Measurements from ENCODE around the gene TRERF1.

Gene TRERF1

DNA sequence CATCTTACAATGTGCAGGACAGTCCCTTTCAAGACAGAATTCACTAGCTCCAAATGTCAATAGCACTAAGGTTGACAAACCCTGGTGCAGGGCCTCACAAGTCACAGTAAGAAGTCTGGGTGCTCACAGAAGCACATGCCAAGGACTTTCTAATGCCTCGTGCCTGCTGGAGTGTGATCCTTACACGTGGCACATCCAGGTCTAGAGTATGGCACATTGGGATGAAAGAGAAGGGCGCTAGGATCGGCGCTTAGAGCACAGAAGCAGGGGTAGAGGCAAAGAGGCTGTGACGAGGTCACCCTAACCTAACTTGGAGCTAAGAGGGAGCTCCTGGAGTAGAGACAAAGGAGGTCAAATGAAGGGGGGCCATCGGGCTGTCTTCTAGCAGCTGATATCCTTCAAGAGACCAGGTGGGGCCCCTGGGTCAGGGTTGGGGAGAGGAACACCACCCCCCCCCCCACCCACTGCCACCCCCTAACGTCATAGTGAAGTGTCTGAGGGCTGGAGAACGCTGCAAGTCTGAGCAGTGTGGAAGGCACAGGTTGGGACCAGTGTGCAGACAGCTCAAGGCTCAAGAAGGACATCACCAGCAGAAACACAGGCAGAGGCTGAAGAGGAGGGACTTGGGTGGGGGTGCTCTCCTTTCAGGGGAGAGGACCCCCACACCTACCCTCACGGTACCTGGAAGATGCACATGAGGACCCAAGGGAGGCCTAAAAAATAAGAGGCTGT is 136.3 kb downstream of the TRERF1 start:
- H3K36me3 ChIP-seq (ENCODE audit: control insufficient read depth in 2 of 2, insufficient read depth in 2 of 2, low read length in 2 of 2) = no peaks in the 10 kb centered on the region
- no peak overlapping the region for H3K4me3 ChIP-seq (ENCODE audit: low read length in 2 of 2)
- H3K4me1 ChIP-seq (ENCODE audit: control insufficient read depth in 2 of 2, insufficient read depth in 2 of 2, low read length in 2 of 2) = peaks cover 15 to 17% of the 10 kb centered on the region in 2 donors
- H3K27ac ChIP-seq (ENCODE audit: low read depth in 2 of 2, low read length in 2 of 2) = peak overlapping the region in 1 of 2 donors; percentile 38
- H3K27me3 ChIP-seq (ENCODE audit: control insufficient read depth in 2 of 2, insufficient read depth in 2 of 2, low read length in 2 of 2) = no peaks in the 10 kb centered on the region
- H3K9ac ChIP-seq (ENCODE audit: low read depth in 1 of 2, low read length in 2 of 2) = no peak overlapping the region
- H3K9me3 ChIP-seq (ENCODE audit: control insufficient read depth in 2 of 2, low read length in 2 of 2) = no peaks in the 10 kb centered on the region

GRCh38 chr6:42314571-42315258 is 137.0 kb downstream of the TRERF1 start:
- peaks cover 15 to 17% of the 10 kb centered on the region in 2 donors for H3K4me1 ChIP-seq (ENCODE audit: control insufficient read depth in 2 of 2, insufficient read depth in 2 of 2, low read length in 2 of 2)
- H3K36me3 ChIP-seq (ENCODE audit: control insufficient read depth in 2 of 2, insufficient read depth in 2 of 2, low read length in 2 of 2) = no peaks in the 10 kb centered on the region
- peak overlapping the region in 1 of 2 donors; percentile 19 for H3K9ac ChIP-seq (ENCODE audit: low read depth in 1 of 2, low read length in 2 of 2)
- H3K9me3 ChIP-seq (ENCODE audit: control insufficient read depth in 2 of 2, low read length in 2 of 2) = no peaks in the 10 kb centered on the region
- no peaks in the 10 kb centered on the region for H3K27me3 ChIP-seq (ENCODE audit: control insufficient read depth in 2 of 2, insufficient read depth in 2 of 2, low read length in 2 of 2)
- peak overlapping the region in 1 of 2 donors; percentile 4 for H3K27ac ChIP-seq (ENCODE audit: low read depth in 2 of 2, low read length in 2 of 2)
- H3K4me3 ChIP-seq (ENCODE audit: low read length in 2 of 2) = no peak overlapping the region

- Histone ChIP-seq H3K27ac (ENCODE audit: low read depth in 2 of 2, low read length in 2 of 2) (peak overlapping the region; percentile 58 to 59), H3K36me3 (ENCODE audit: control insufficient read depth in 2 of 2, insufficient read depth in 2 of 2, low read length in 2 of 2) (no peaks in the 10 kb centered on the region)
Observed at GRCh38 chr6:42313941-42314570, 137.7 kb downstream of the TRERF1 start.

GRCh38 chr6:42313038-42313437 is 138.7 kb downstream of the TRERF1 start:
- Histone ChIP-seq H3K9ac (ENCODE audit: low read depth in 1 of 2, low read length in 2 of 2) (no peak overlapping the region), H3K9me3 (ENCODE audit: control insufficient read depth in 2 of 2, low read length in 2 of 2) (no peaks in the 10 kb centered on the region), H3K36me3 (ENCODE audit: control insufficient read depth in 2 of 2, insufficient read depth in 2 of 2, low read length in 2 of 2) (no peaks in the 10 kb centered on the region), H3K4me1 (ENCODE audit: control insufficient read depth in 2 of 2, insufficient read depth in 2 of 2, low read length in 2 of 2) (peaks cover 15 to 17% of the 10 kb centered on the region in 2 donors), H3K27ac (ENCODE audit: low read depth in 2 of 2, low read length in 2 of 2) (peak overlapping the region; percentile 58 to 59), H3K4me3 (ENCODE audit: low read length in 2 of 2) (no peak overlapping the region), H3K27me3 (ENCODE audit: control insufficient read depth in 2 of 2, insufficient read depth in 2 of 2, low read length in 2 of 2) (no peaks in the 10 kb centered on the region)

More at GRCh38 chr6:42313941-42314570, 137.7 kb downstream of the TRERF1 start:
- Histone ChIP-seq H3K27me3 (ENCODE audit: control insufficient read depth in 2 of 2, insufficient read depth in 2 of 2, low read length in 2 of 2) (no peaks in the 10 kb centered on the region), H3K9me3 (ENCODE audit: control insufficient read depth in 2 of 2, low read length in 2 of 2) (no peaks in the 10 kb centered on the region), H3K4me3 (ENCODE audit: low read length in 2 of 2) (no peak overlapping the region), H3K4me1 (ENCODE audit: control insufficient read depth in 2 of 2, insufficient read depth in 2 of 2, low read length in 2 of 2) (peaks cover 15 to 17% of the 10 kb centered on the region in 2 donors), H3K9ac (ENCODE audit: low read depth in 1 of 2, low read length in 2 of 2) (no peak overlapping the region)

GRCh38 chr6:42307141-42307470 is 144.6 kb downstream of the TRERF1 start:
- Histone ChIP-seq H3K36me3 (ENCODE audit: control insufficient read depth in 2 of 2, insufficient read depth in 2 of 2, low read length in 2 of 2) (no peaks in the 10 kb centered on the region), H3K4me3 (ENCODE audit: low read length in 2 of 2) (no peak overlapping the region), H3K9me3 (ENCODE audit: control insufficient read depth in 2 of 2, low read length in 2 of 2) (no peaks in the 10 kb centered on the region), H3K4me1 (ENCODE audit: control insufficient read depth in 2 of 2, insufficient read depth in 2 of 2, low read length in 2 of 2) (no peaks in the 10 kb centered on the region), H3K9ac (ENCODE audit: low read depth in 1 of 2, low read length in 2 of 2) (no peak overlapping the region), H3K27me3 (ENCODE audit: control insufficient read depth in 2 of 2, insufficient read depth in 2 of 2, low read length in 2 of 2) (no peaks in the 10 kb centered on the region), H3K27ac (ENCODE audit: low read depth in 2 of 2, low read length in 2 of 2) (no peak overlapping the region)

- Histone ChIP-seq H3K4me1 (ENCODE audit: control insufficient read depth in 2 of 2, insufficient read depth in 2 of 2, low read length in 2 of 2) (no peaks in the 10 kb centered on the region), H3K27me3 (ENCODE audit: control insufficient read depth in 2 of 2, insufficient read depth in 2 of 2, low read length in 2 of 2) (no peaks in the 10 kb centered on the region), H3K9ac (ENCODE audit: low read depth in 1 of 2, low read length in 2 of 2) (no peak overlapping the region), H3K27ac (ENCODE audit: low read depth in 2 of 2, low read length in 2 of 2) (no peak overlapping the region), H3K4me3 (ENCODE audit: low read length in 2 of 2) (no peak overlapping the region), H3K9me3 (ENCODE audit: control insufficient read depth in 2 of 2, low read length in 2 of 2) (no peaks in the 10 kb centered on the region), H3K36me3 (ENCODE audit: control insufficient read depth in 2 of 2, insufficient read depth in 2 of 2, low read length in 2 of 2) (no peaks in the 10 kb centered on the region)
Observed at GRCh38 chr6:42306439-42307140, 145.1 kb downstream of the TRERF1 start.

DNA sequence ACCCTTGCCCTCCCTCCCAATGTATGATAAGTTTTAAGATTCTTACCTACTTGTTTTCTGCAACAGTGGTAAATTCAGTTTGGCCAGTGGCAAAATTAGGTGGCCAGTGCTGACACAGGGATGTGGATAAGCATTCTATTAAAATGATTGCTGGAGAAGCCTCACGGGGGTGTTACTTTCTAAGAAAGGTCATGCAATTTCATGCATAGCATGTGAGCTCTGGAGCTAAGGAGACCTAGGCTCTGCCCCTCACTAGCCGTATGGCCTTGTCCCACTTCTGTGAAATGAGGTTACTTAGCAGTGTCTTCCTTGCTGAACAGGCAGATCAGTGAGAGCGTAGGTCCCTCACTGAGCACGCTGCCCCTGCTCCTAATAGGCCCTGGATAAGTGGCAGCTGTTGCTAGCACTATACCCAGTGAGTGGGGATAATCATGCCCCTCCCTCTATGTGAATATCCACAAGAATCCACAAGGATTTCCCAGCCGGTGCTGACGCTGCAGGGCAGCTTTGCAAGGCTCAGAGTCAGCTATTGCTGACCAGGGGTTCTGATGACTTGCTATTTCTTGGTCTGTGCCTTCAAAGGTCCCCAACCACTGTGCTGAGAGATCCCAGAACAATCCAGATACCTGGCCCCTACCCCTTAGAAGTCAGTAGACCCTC is 147.5 kb downstream of the TRERF1 start:
- H3K4me1 ChIP-seq (ENCODE audit: control insufficient read depth in 2 of 2, insufficient read depth in 2 of 2, low read length in 2 of 2) = no peaks in the 10 kb centered on the region
- H3K27me3 ChIP-seq (ENCODE audit: control insufficient read depth in 2 of 2, insufficient read depth in 2 of 2, low read length in 2 of 2) = no peaks in the 10 kb centered on the region
- no peak overlapping the region for H3K9ac ChIP-seq (ENCODE audit: low read depth in 1 of 2, low read length in 2 of 2)
- H3K9me3 ChIP-seq (ENCODE audit: control insufficient read depth in 2 of 2, low read length in 2 of 2) = no peaks in the 10 kb centered on the region
- H3K4me3 ChIP-seq (ENCODE audit: low read length in 2 of 2) = no peak overlapping the region
- peaks cover 0 to 4% of the 10 kb centered on the region in 2 donors for H3K36me3 ChIP-seq (ENCODE audit: control insufficient read depth in 2 of 2, insufficient read depth in 2 of 2, low read length in 2 of 2)
- H3K27ac ChIP-seq (ENCODE audit: low read depth in 2 of 2, low read length in 2 of 2) = no peak overlapping the region

- Histone ChIP-seq H3K4me1 (ENCODE audit: control insufficient read depth in 2 of 2, insufficient read depth in 2 of 2, low read length in 2 of 2) (no peaks in the 10 kb centered on the region), H3K36me3 (ENCODE audit: control insufficient read depth in 2 of 2, insufficient read depth in 2 of 2, low read length in 2 of 2) (peaks cover 0 to 4% of the 10 kb centered on the region in 2 donors)
Observed at GRCh38 chr6:42302411-42302810, 149.3 kb downstream of the TRERF1 start.

DNA sequence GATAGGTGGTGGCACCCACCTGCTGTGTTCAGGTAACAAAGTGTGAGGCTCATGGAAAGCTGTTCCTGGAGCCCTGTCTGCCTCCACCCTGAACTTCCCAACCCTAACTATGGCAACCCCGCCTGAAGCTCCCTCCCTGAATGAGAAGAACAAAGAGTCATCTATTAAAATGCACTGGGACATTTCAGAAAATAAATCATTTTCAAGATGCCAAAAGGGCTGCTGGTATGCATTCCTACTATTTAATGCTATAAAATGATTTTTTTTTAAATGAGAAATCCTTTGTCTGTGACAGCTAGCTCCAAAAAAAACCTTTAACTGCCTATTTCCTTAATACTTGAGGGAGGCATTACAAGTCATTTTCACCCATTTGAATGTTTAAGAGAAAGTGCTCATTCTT is 149.7 kb downstream of the TRERF1 start:
- no peak overlapping the region for H3K4me3 ChIP-seq (ENCODE audit: low read length in 2 of 2)
- no peak overlapping the region for H3K27ac ChIP-seq (ENCODE audit: low read depth in 2 of 2, low read length in 2 of 2)
- peaks cover 0 to 4% of the 10 kb centered on the region in 2 donors for H3K36me3 ChIP-seq (ENCODE audit: control insufficient read depth in 2 of 2, insufficient read depth in 2 of 2, low read length in 2 of 2)
- H3K27me3 ChIP-seq (ENCODE audit: control insufficient read depth in 2 of 2, insufficient read depth in 2 of 2, low read length in 2 of 2) = no peaks in the 10 kb centered on the region
- H3K4me1 ChIP-seq (ENCODE audit: control insufficient read depth in 2 of 2, insufficient read depth in 2 of 2, low read length in 2 of 2) = no peaks in the 10 kb centered on the region
- H3K9ac ChIP-seq (ENCODE audit: low read depth in 1 of 2, low read length in 2 of 2) = no peak overlapping the region
- H3K9me3 ChIP-seq (ENCODE audit: control insufficient read depth in 2 of 2, low read length in 2 of 2) = no peaks in the 10 kb centered on the region

More at GRCh38 chr6:42302411-42302810, 149.3 kb downstream of the TRERF1 start:
- no peaks in the 10 kb centered on the region for H3K9me3 ChIP-seq (ENCODE audit: control insufficient read depth in 2 of 2, low read length in 2 of 2)
- H3K27ac ChIP-seq (ENCODE audit: low read depth in 2 of 2, low read length in 2 of 2) = no peak overlapping the region
- no peak overlapping the region for H3K9ac ChIP-seq (ENCODE audit: low read depth in 1 of 2, low read length in 2 of 2)
- H3K27me3 ChIP-seq (ENCODE audit: control insufficient read depth in 2 of 2, insufficient read depth in 2 of 2, low read length in 2 of 2) = no peaks in the 10 kb centered on the region
- H3K4me3 ChIP-seq (ENCODE audit: low read length in 2 of 2) = no peak overlapping the region
